Mesothelial cell of epicardium (in vitro differentiated cells): ENCODE results near the gene UCN3. TPM values are rescaled to one million over a fixed set of nuclear protein-coding genes. Genes with fewer than 3 reads are reported as not detected.

ENCODE experiments used
- DNase-seq, 2 experiments: peaks; one replicate each; pipeline ENCODE4 v3.0.0; 2021; ENCODE audit warnings: low spot score in 2 of 2; ENCODE audit not compliant: unreplicated experiment in 2 of 2
- H3K27ac Mint-ChIP-seq: 2 replicates; pipeline ENCODE4 v1.8.0; 2021; ENCODE audit warnings: mixed read lengths
- H3K27me3 Mint-ChIP-seq: 2 replicates; pipeline ENCODE4 v1.8.0; 2021; ENCODE audit warnings: low read depth, mixed read lengths
- H3K36me3 Mint-ChIP-seq: 2 replicates; pipeline ENCODE4 v1.8.0; 2021; ENCODE audit warnings: mixed read lengths
- H3K4me1 Mint-ChIP-seq: 2 replicates; pipeline ENCODE4 v1.8.0; 2021; ENCODE audit warnings: mixed read lengths
- H3K4me3 Mint-ChIP-seq: 2 replicates; pipeline ENCODE4 v1.8.0; 2021; ENCODE audit warnings: mild to moderate bottlenecking, moderate library complexity, mixed read lengths
- H3K9me3 Mint-ChIP-seq: 2 replicates; pipeline ENCODE4 v1.8.0; 2021; ENCODE audit warnings: mixed read lengths
- total RNA-seq: library from RNA; stranded (reverse); gene quantifications from 3 replicates; pipeline ENCODE4 v1.2.1, GENCODE V29; 2021
- TF ChIP-seq, protein P1 (sequence below): fragments of 200-600 bp; sonication (generic); IDR thresholded peaks from one replicate; pipeline ENCODE4 v1.5.0; 2021; ENCODE audit warnings: antibody characterized with exemption; ENCODE audit not compliant: unreplicated experiment

The UCN3 gene
- total RNA-seq, 1 donor from 2014 or later, result not detected

DNA sequence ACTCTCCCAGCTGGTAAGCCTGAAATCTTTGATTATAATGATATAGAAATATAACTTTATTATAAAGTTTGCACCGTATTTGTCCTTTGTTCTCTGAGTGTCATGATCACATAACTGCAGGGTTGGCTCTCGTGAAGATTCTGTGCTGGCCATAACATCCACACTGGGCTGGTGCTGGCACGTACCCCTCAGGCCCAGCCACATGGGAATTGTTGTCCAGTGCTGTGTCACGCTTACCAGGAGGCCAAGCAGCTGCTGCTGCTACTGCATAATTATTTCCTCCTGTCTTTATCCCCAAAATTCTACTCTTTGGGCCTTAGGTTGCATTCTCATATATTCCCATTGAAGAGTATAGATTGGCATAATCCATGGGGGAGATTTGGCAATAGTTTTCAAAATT, 20.8 kb upstream of the UCN3 start:
- Mint-ChIP-seq H3K4me1 (no peaks in the 10 kb centered on the region), H3K36me3 (no peaks in the 10 kb centered on the region), H3K27ac (no peak overlapping the region), H3K4me3 (no peak overlapping the region), H3K9me3 (peaks cover 19% of the 10 kb centered on the region), H3K27me3 (peaks cover 2% of the 10 kb centered on the region)
- TF ChIP-seq, protein P1, sequence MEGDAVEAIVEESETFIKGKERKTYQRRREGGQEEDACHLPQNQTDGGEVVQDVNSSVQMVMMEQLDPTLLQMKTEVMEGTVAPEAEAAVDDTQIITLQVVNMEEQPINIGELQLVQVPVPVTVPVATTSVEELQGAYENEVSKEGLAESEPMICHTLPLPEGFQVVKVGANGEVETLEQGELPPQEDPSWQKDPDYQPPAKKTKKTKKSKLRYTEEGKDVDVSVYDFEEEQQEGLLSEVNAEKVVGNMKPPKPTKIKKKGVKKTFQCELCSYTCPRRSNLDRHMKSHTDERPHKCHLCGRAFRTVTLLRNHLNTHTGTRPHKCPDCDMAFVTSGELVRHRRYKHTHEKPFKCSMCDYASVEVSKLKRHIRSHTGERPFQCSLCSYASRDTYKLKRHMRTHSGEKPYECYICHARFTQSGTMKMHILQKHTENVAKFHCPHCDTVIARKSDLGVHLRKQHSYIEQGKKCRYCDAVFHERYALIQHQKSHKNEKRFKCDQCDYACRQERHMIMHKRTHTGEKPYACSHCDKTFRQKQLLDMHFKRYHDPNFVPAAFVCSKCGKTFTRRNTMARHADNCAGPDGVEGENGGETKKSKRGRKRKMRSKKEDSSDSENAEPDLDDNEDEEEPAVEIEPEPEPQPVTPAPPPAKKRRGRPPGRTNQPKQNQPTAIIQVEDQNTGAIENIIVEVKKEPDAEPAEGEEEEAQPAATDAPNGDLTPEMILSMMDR, result no peak
- DNase-seq, result no peak

DNA sequence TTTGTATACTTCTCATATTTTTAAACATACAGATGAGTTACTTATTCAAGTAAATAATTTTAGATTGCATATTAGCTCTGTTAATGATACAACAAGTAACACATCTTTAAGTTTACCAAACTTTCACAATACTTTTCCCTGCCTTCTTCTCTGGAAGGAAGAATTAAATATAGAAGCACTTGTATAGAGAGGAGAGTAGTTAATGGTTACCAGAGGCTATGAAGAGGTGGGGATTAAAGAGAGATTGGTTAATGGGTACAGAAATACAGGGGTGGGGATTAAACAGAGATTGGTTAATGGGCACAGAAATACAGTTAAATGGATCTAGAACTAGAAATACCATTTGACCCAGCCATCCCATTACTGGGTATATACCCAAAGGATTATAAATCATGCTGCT, 20.0 kb upstream of the UCN3 start:
- TF ChIP-seq, protein P1, result no peak
- no peak overlapping the region for H3K27ac Mint-ChIP-seq
- peaks cover 2% of the 10 kb centered on the region for H3K27me3 Mint-ChIP-seq
- H3K9me3 Mint-ChIP-seq, result peaks cover 12% of the 10 kb centered on the region
- no peak overlapping the region for H3K4me3 Mint-ChIP-seq
- no peak for DNase-seq
- no peaks in the 10 kb centered on the region for H3K36me3 Mint-ChIP-seq
- H3K4me1 Mint-ChIP-seq, result no peaks in the 10 kb centered on the region

DNA sequence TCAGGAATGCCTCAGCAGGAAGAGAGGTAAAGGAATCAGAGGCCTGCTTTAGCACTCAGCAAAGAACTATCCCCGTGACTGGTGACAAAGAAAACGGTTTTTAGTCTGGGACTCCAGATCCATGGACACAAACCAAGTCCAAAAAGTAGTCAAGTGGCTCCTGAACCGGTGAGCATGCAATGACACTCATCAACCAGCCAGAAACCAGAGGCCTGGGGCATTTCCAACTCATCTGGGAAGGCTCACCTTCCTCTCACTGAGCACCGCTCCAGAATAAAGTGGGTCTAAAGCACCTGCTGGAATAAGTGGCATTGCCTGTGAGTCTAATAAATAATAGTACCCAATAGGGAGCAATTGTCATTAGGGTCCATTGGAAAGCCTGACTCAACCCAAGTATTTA, 17.9 kb upstream of the UCN3 start:
- H3K36me3 Mint-ChIP-seq, result no peaks in the 10 kb centered on the region
- no peak for DNase-seq
- no peak overlapping the region for H3K27ac Mint-ChIP-seq
- H3K9me3 Mint-ChIP-seq, result peaks cover 5% of the 10 kb centered on the region
- H3K4me1 Mint-ChIP-seq, result no peaks in the 10 kb centered on the region
- TF ChIP-seq, protein P1, result no peak
- H3K27me3 Mint-ChIP-seq, result peaks cover 2% of the 10 kb centered on the region
- no peak overlapping the region for H3K4me3 Mint-ChIP-seq

DNA sequence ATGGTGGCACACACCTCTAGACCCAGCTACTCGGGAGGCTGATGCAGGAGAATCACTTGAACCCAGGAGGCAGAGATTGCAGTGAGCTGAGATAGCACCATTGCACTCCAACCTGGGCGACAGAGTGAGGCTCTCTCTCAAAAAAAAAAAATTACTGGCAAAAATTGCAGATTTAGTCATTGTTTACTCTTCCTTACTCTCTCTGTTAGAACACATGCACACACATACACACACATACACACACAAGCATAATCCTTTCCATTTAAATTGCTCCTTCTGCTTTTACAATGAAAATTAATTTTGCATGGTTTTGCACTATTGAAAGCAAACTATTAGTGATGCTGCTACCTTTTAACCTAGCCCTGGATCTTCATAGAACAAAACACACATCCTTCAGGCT, 15.4 kb upstream of the UCN3 start:
- no peak overlapping the region for H3K4me3 Mint-ChIP-seq
- H3K9me3 Mint-ChIP-seq, result peaks cover 5% of the 10 kb centered on the region
- H3K36me3 Mint-ChIP-seq, result no peaks in the 10 kb centered on the region
- no peak for DNase-seq
- H3K27me3 Mint-ChIP-seq, result peaks cover 2% of the 10 kb centered on the region
- H3K27ac Mint-ChIP-seq, result no peak overlapping the region
- TF ChIP-seq, protein P1, result no peak
- H3K4me1 Mint-ChIP-seq, result no peaks in the 10 kb centered on the region

DNA sequence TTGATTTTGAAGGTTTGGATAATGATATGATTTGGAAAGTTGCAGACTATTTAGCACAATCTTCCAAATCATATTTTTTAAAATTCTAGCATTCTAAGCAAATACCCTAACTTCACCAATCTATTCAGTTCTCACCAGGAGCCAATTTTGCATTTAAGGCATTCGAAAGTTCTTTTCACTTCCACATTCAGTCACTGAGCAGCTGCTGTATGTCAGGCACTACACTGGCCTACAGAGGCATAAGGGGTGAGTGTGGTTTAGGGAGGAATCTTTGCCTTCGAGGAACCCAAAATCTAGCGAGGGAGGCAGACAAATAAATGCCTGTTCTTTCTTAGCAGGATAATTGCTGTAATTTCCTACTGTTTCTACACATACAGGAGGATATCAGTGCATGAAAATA, 10.7 kb upstream of the UCN3 start:
- no peak overlapping the region for H3K27ac Mint-ChIP-seq
- H3K9me3 Mint-ChIP-seq, result peaks cover 21% of the 10 kb centered on the region
- no peak for DNase-seq
- peaks cover 3% of the 10 kb centered on the region for H3K27me3 Mint-ChIP-seq
- TF ChIP-seq, protein P1, result no peak
- H3K4me3 Mint-ChIP-seq, result no peak overlapping the region
- no peaks in the 10 kb centered on the region for H3K36me3 Mint-ChIP-seq
- H3K4me1 Mint-ChIP-seq, result no peaks in the 10 kb centered on the region

DNA sequence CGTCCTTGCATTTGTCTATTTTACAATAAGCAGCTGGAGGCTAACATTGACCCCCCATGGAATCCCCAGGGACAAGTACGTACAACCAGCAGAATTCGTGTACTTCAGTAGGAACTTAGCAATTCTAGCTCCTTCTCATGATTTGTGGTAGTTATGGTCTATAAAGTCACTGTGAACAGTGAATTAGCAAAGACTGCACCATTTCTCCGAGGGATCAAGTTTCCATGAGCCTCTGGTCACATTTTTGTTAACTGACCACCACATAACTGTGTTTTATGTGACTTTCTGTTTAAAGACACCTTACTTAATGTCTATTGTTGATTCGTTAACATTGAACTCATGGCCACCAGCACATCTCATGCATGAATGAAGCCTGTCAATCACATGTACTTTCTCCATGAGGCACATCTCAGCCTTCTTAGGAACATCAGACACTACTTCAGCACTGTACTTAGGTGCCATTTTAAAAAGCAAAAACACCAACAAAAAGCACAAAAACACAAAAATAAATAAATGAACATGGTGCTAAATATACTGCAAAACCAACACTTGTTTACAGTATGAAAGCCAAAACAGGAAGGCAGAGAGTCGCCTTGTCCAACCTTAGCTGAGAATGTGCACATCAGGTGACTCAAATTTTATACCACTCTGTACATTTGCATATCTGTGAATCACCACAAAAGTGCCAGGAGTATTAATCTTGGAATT, 9.0 kb upstream of the UCN3 start:
- DNase-seq, result no peak
- H3K9me3 Mint-ChIP-seq, result peaks cover 29% of the 10 kb centered on the region
- no peaks in the 10 kb centered on the region for H3K36me3 Mint-ChIP-seq

More for the DNA sequence above, 9.0 kb upstream of the UCN3 start:
- TF ChIP-seq, protein P1, result no peak
- Mint-ChIP-seq H3K4me1 (no peaks in the 10 kb centered on the region), H3K27ac (no peak overlapping the region), H3K27me3 (peaks cover 3% of the 10 kb centered on the region), H3K4me3 (no peak overlapping the region)
